Colonic mucosa (tissue), 4 donors: ENCODE measurements around the gene PDE8B. TPM values are rescaled to one million over a fixed set of nuclear protein-coding genes. Genes with fewer than 3 reads are reported as not detected.

Experiments
- DNase-seq: peaks from one replicate; pipeline ENCODE4 v3.0.0-alpha.2; 2020
- H3K27ac ChIP-seq: fragments of 200-600 bp; one replicate; pipeline ENCODE4 v1.8.0; 2021
- H3K27me3 ChIP-seq: fragments of 200-600 bp; one replicate; pipeline ENCODE4 v1.8.0; 2021
- H3K36me3 ChIP-seq: fragments of 200-600 bp; one replicate; pipeline ENCODE4 v1.8.0; 2021
- H3K4me1 ChIP-seq: fragments of 200-600 bp; one replicate; pipeline ENCODE4 v1.8.0; 2021; ENCODE audit warnings: mild to moderate bottlenecking
- H3K4me3 ChIP-seq: fragments of 200-600 bp; one replicate; pipeline ENCODE4 v1.8.0; 2021
- H3K9ac ChIP-seq, 2 donors: one replicate each; pipeline ENCODE4 v1.7.0; 2013; ENCODE audit warnings: control low read depth in 2 of 2, low read depth in 2 of 2, low read length in 2 of 2
- H3K9me3 ChIP-seq: fragments of 200-600 bp; one replicate; pipeline ENCODE4 v1.8.0; 2021
- CTCF ChIP-seq: fragments of 200-600 bp; IDR thresholded peaks from one replicate; pipeline ENCODE4 v1.8.0; 2022; ENCODE audit warnings: antibody characterized with exemption, mild to moderate bottlenecking
- intact Hi-C: fragments of 100-400 bp; cut with DNase I; formaldehyde crosslinking; loops from one replicate; pipeline ENCODE4 v1.14.1; 2022
- total RNA-seq, 2 donors: library from RNA; stranded (reverse); fragmentation: NEBNext Ultra II Directional in 1 of 2; extraction: Animal tissue kit (Norgen Biotek cat#: 25700) in 1 of 2; gene quantifications; one replicate each; pipeline ENCODE4 v1.2.1, GENCODE V29; 2021
- donor health status: healthy.
- donor health status: DM: no; HTN: no; CAD: no.
- donor health status: DM: no; HTN: no; CAD: no.

The PDE8B gene
- total RNA-seq, 2 donors from 2014 or later, result 0.86 to 1.8 TPM

DNA sequence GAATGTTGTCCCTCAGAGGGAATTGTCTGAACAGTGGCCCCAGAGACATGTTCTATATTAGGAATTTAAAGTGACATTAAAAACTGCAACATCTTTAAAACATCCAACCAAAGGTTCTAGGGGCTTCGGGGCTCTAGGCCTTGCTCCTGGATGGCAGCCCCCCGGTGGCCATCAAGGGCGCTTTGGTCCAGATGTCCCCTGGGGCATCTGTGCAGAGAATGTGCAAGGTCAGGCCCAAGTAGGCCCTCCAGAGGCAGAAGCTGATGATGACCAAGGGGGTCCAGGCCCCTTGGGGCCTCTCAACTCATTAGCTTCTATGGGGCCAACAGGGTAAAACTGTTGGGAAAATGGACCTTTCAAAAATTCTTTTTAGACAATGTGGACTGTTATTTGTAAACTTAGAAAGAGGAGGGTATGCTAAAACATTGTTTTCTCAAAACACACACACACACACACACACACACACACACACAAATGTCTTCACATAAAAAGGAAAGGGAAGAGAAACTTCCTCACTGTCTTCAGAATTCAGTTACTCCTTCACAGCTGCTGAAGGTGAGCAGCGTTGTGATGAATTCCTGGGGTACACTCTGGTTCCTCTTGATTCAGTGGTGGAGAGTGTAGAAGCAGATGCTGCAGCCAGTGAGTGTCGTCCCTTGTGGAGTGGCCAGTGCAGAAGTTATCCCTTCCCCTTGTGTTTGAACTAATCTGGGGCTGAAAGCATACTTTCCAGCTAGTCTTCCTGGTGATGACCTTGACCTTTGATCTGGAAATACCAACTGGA, 156.4 kb downstream of the PDE8B start:
- H3K9me3 ChIP-seq, result no peaks in the 10 kb centered on the region
- H3K27ac ChIP-seq, result no peak overlapping the region
- H3K9ac ChIP-seq, result no peak overlapping the region
- no peaks in the 10 kb centered on the region for H3K36me3 ChIP-seq
- no peak for TF ChIP-seq CTCF
- no peak overlapping the region for H3K4me3 ChIP-seq
- intact Hi-C loops, result no loop called here
- no peaks in the 10 kb centered on the region for H3K4me1 ChIP-seq
- H3K27me3 ChIP-seq, result no peaks in the 10 kb centered on the region
- DNase-seq, result no peak

- no peak overlapping the region for H3K27ac ChIP-seq
- H3K36me3 ChIP-seq, result no peaks in the 10 kb centered on the region
- H3K9me3 ChIP-seq, result no peaks in the 10 kb centered on the region
- H3K4me1 ChIP-seq, result no peaks in the 10 kb centered on the region
- intact Hi-C loops, result no loop called here
- DNase-seq, result no peak
- H3K27me3 ChIP-seq, result no peaks in the 10 kb centered on the region
- no peak for TF ChIP-seq CTCF
- H3K4me3 ChIP-seq, result no peak overlapping the region
- H3K9ac ChIP-seq, result no peak overlapping the region
Measured at GRCh38 chr5:77367741-77368140, 157.3 kb downstream of the PDE8B start.

DNA sequence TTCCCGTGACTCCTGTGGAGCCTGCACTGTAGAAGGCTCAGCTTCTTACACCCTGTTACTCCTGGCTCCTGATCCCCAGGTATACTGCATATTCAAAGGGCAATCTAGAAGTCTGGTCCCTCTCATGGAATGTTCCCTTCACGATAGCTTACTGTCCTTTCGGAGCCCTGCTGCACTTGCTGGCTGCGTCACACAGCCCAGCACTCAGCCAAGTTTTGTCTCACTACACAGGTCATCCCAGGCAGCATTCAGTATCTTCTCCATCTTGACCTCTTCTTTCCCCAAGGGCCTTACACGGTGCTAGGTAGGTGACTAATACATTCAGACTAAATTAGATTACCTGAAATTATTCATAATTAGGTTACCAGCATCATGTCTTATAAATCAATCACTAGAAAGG, 157.9 kb downstream of the PDE8B start:
- no peaks in the 10 kb centered on the region for H3K27me3 ChIP-seq
- H3K9me3 ChIP-seq, result no peaks in the 10 kb centered on the region
- no peak overlapping the region for H3K27ac ChIP-seq
- H3K36me3 ChIP-seq, result no peaks in the 10 kb centered on the region
- no peak overlapping the region for H3K9ac ChIP-seq
- no peak for TF ChIP-seq CTCF
- H3K4me1 ChIP-seq, result no peaks in the 10 kb centered on the region
- intact Hi-C loops, result no loop called here
- DNase-seq, result no peak
- no peak overlapping the region for H3K4me3 ChIP-seq

- no peak overlapping the region for H3K9ac ChIP-seq
- intact Hi-C loops, result no loop called here
- DNase-seq, result no peak
- H3K4me1 ChIP-seq, result no peaks in the 10 kb centered on the region
- no peak overlapping the region for H3K27ac ChIP-seq
- TF ChIP-seq CTCF, result no peak
- no peaks in the 10 kb centered on the region for H3K36me3 ChIP-seq
- H3K27me3 ChIP-seq, result no peaks in the 10 kb centered on the region
- no peak overlapping the region for H3K4me3 ChIP-seq
- H3K9me3 ChIP-seq, result no peaks in the 10 kb centered on the region
Measured at GRCh38 chr5:77369566-77369965, 159.1 kb downstream of the PDE8B start.

GRCh38 chr5:77374686-77375085, 164.2 kb downstream of the PDE8B start:
- H3K36me3 ChIP-seq, result no peaks in the 10 kb centered on the region
- H3K9me3 ChIP-seq, result no peaks in the 10 kb centered on the region
- DNase-seq, result no peak
- H3K4me3 ChIP-seq, result no peak overlapping the region
- no peaks in the 10 kb centered on the region for H3K4me1 ChIP-seq
- no peak overlapping the region for H3K27ac ChIP-seq
- H3K27me3 ChIP-seq, result no peaks in the 10 kb centered on the region
- no peak overlapping the region for H3K9ac ChIP-seq
- no peak for TF ChIP-seq CTCF
- intact Hi-C loops, result no loop called here
